Kidney (tissue), 14 donors: ENCODE data around the gene RPTOR. TPM values are rescaled to one million over a fixed set of nuclear protein-coding genes. Genes with fewer than 3 reads are reported as not detected.

ENCODE experiments used
- DNase-seq, 5 donors: peaks; one replicate each; pipeline ENCODE4 v3.0.0-alpha.2; 2013 to 2020
- FAIRE-seq: peaks from 2 replicates; lab custom pipeline; 2012; peaks lifted over from hg19 to GRCh38; lab: Jason Lieb, UNC
- H3K27ac ChIP-seq, 2 donors: one replicate each; pipeline ENCODE4 v1.7.0; 2013; ENCODE audit warnings: low read depth in 2 of 2, low read length in 2 of 2, inconsistent platforms in 1 of 2
- H3K27me3 ChIP-seq: one replicate; pipeline ENCODE4 v1.7.1; 2013; ENCODE audit warnings: low read length, inconsistent platforms; ENCODE audit not compliant: control insufficient read depth, insufficient read depth
- H3K36me3 ChIP-seq, 3 donors: one replicate each; pipeline versions ENCODE4 v1.7.0 to v1.7.1; 2013; ENCODE audit warnings: low read length in 3 of 3, control low read depth in 1 of 3, inconsistent platforms in 1 of 3; ENCODE audit not compliant: insufficient read depth in 3 of 3, control insufficient read depth in 2 of 3
- H3K4me1 ChIP-seq, 3 donors: one replicate each; pipeline versions ENCODE4 v1.7.0 to v1.7.1; 2013; ENCODE audit warnings: low read length in 3 of 3, inconsistent platforms in 1 of 3, low read depth in 1 of 3; ENCODE audit not compliant: control insufficient read depth in 2 of 3, insufficient read depth in 2 of 3
- H3K4me3 ChIP-seq, 3 donors: one replicate each; pipeline versions ENCODE4 v1.7.0 to v1.8.1; 2013; ENCODE audit warnings: low read length in 3 of 3, control low read depth in 1 of 3, inconsistent platforms in 1 of 3
- H3K9ac ChIP-seq, 3 donors: one replicate each; pipeline versions ENCODE4 v1.7.0 to v1.7.1; 2013; ENCODE audit warnings: low read length in 3 of 3, control low read depth in 1 of 3, inconsistent platforms in 1 of 3
- H3K9me3 ChIP-seq, 3 donors: one replicate each; pipeline versions ENCODE4 v1.7.0 to v1.7.1; 2013; ENCODE audit warnings: low read length in 3 of 3, control low read depth in 1 of 3, inconsistent platforms in 1 of 3; ENCODE audit not compliant: control insufficient read depth in 2 of 3, insufficient read depth in 1 of 3
- intact Hi-C: fragments of 100-400 bp; cut with DNase I; formaldehyde crosslinking; loops from one replicate; pipeline ENCODE4 v1.11.1; 2022
- polyA plus RNA-seq: library from polyadenylated mRNA; stranded (reverse); fragments of 350-450 nt; fragmentation: Illumina TruSeq; extraction: RNeasy Lipid Tissue Mini Kit (QIAGEN cat#74804); gene quantifications from one replicate; pipeline ENCODE4 v1.2.3, GENCODE V29; 2014; ENCODE audit warnings: low read depth, low replicate concordance; ENCODE audit not compliant: insufficient read depth
- total RNA-seq: library from RNA; stranded (reverse); fragmentation: NEBNext Ultra II Directional; extraction: Animal tissue kit (Norgen Biotek cat#: 25700); gene quantifications from one replicate; pipeline ENCODE4 v1.2.1, GENCODE V29; 2021
- TF ChIP-seq, protein P1 (sequence below): IDR thresholded peaks from 3 replicates; pipeline ENCODE4 v1.5.1; 2012; ENCODE audit warnings: mild to moderate bottlenecking, moderate library complexity, borderline replicate concordance; ENCODE audit not compliant: insufficient read depth; ENCODE audit errors: extremely low read depth
- donor health status: control.
- donor health status: control.
- donor health status: control.
- donor health status: control.
- donor health status: control.
- donor health status: DM: yes; HTN: yes; CAD: no.
- donor health status: Normal renal cell carcinoma (clear cell type).

RPTOR gene
- total and polyA plus RNA-seq, 2 donors from 2014 or later, result 5.5 to 37.6 TPM

DNA sequence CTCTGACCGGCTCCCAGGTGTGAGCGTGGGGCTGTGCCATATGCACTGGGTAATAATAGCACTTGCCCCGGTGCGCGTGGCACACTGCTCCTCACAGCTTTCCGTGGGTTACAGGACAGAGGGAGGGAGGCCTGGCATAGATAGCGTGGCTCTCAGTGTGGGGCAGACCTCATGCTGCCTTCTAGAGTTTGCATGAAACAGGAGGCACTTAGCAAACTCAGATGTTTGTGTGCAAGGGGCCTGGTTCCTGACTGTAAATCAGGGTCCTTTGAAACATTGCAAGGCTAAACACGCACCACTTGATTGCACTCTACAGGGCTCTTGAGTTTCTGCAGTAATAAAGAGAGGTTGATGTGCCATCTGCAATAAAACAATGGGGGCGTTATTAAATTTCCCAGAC lies 101.7 kb downstream of the RPTOR start:
- Histone ChIP-seq H3K27ac (no peak overlapping the region), H3K9ac (no peak overlapping the region), H3K27me3 (no peaks in the 10 kb centered on the region), H3K36me3 (no peaks in the 10 kb centered on the region), H3K4me1 (peaks cover 4 to 8% (median 5%) of the 10 kb centered on the region in 3 donors), H3K9me3 (no peaks in the 10 kb centered on the region), H3K4me3 (no peak overlapping the region)
- FAIRE-seq (no peak), DNase-seq (peak in 3 of 5 donors; percentile 62 to 79 (median 72))
- TF ChIP-seq, protein P1, sequence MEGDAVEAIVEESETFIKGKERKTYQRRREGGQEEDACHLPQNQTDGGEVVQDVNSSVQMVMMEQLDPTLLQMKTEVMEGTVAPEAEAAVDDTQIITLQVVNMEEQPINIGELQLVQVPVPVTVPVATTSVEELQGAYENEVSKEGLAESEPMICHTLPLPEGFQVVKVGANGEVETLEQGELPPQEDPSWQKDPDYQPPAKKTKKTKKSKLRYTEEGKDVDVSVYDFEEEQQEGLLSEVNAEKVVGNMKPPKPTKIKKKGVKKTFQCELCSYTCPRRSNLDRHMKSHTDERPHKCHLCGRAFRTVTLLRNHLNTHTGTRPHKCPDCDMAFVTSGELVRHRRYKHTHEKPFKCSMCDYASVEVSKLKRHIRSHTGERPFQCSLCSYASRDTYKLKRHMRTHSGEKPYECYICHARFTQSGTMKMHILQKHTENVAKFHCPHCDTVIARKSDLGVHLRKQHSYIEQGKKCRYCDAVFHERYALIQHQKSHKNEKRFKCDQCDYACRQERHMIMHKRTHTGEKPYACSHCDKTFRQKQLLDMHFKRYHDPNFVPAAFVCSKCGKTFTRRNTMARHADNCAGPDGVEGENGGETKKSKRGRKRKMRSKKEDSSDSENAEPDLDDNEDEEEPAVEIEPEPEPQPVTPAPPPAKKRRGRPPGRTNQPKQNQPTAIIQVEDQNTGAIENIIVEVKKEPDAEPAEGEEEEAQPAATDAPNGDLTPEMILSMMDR, result no peak
- intact Hi-C loops, result no loop called here

DNA sequence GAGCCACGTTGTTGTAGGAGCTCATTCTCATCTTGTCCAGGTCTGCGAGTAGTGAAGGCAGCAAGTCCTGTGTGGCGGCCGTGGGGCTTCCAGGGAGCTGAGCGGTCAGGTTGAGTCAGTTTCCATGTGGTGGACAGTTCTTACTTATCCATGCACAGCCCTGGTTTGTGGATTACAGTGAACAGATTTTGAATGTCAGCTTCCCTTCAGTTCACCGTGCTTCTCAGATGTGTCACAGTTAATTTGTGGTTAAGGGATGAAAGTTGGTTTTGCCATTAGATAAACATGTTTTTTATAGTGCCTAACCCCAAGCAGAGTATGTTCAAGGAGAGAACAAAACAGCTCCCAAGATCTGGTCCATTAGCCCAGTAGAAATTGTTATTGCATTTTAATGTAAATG lies 103.1 kb downstream of the RPTOR start:
- no peak for FAIRE-seq
- Histone ChIP-seq H3K9me3 (no peaks in the 10 kb centered on the region), H3K4me3 (no peak overlapping the region), H3K27ac (no peak overlapping the region), H3K4me1 (peaks cover 4 to 8% (median 5%) of the 10 kb centered on the region in 3 donors), H3K27me3 (no peaks in the 10 kb centered on the region), H3K9ac (no peak overlapping the region), H3K36me3 (no peaks in the 10 kb centered on the region)
- TF ChIP-seq, protein P1, result no peak
- intact Hi-C loops, result no loop called here
- peak in 1 of 5 donors; percentile 9 for DNase-seq

DNA sequence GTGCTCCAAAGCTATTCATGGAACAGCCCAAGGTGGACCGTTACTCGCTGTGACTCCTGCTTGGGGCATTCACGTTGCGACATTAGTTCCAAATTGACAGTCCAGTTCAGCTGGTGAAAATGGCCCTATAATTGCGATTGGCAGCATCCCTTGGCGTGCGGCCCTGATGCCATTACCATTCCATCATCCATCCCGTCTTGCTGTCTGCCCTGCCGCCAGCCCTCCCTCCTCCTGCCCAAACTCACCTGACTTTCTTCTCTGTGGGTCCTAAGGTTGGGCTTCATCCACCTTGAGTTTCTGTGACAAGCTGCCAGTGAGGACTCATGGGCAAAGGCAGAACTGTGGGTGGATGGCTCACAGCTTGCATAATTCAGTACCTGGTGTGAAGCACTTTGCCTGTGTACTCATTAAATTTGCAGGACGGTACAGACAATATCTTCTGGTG lies 104.6 kb downstream of the RPTOR start:
- no peaks in the 10 kb centered on the region for H3K27me3 ChIP-seq
- intact Hi-C loops, result no loop called here
- no peaks in the 10 kb centered on the region for H3K9me3 ChIP-seq
- FAIRE-seq, result no peak
- no peak overlapping the region for H3K9ac ChIP-seq
- H3K4me3 ChIP-seq, result peak overlapping the region in 1 of 3 donors; percentile 3
- TF ChIP-seq, protein P1, result no peak
- peaks cover 4 to 8% (median 5%) of the 10 kb centered on the region in 3 donors for H3K4me1 ChIP-seq
- H3K27ac ChIP-seq, result no peak overlapping the region
- no peaks in the 10 kb centered on the region for H3K36me3 ChIP-seq
- DNase-seq, result no peak

DNA sequence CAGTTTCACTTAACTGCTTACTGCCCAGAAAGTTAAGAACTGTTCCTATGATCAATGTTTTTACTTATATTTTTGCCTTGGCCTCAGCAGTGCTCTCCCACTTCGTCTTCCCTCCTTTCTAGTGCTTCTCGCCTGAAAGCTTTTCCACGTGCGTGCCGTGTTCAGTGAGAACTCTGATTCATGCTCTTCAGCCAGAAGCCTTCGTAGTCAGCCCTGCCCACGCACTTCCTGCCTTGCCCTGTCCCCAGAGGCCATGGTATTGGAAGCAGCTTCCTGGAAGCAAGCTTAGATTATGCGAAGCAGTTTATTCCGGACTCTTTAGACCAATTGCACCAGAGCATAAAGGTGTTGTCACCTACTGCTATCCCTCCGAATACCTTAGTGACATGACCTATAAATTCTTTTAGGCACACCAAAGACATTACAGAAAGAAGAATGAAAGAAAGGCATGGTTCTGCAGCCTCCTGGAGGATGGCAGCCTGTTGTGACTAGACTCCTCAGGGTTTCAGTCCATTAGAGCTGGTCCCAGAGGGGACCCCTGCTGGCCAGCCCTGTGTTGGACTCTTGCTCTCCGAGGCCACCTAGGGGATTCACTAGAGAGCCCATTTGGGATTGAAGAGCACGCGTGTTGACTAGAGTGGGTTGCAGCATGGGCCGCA lies 105.2 kb downstream of the RPTOR start:
- TF ChIP-seq, protein P1, result peak; percentile 26
- peak in 4 of 5 donors; percentile 64 to 91 (median 79) for DNase-seq
- Histone ChIP-seq H3K36me3 (no peaks in the 10 kb centered on the region), H3K4me1 (peaks cover 4 to 8% (median 5%) of the 10 kb centered on the region in 3 donors), H3K9ac (no peak overlapping the region), H3K27ac (peak overlapping the region in 1 of 2 donors; percentile 58), H3K9me3 (no peaks in the 10 kb centered on the region), H3K4me3 (peak overlapping the region in 1 of 3 donors; percentile 3), H3K27me3 (no peaks in the 10 kb centered on the region)
- FAIRE-seq, result no peak
- intact Hi-C loops, result no loop called here
